Thyroid gland (tissue), 4 donors: ENCODE data around the gene SWSAP1. TPM values are rescaled to one million over a fixed set of nuclear protein-coding genes. Genes with fewer than 3 reads are reported as not detected.
"Not testable (repeated sequence)": the region's sequence is repeated elsewhere in the genome, so short reads cannot be mapped to it uniquely, and the experiment has no call there.

Source experiments
- DNase-seq, 2 donors: peaks; one replicate each; pipeline ENCODE4 v3.0.0-alpha.2; 2019
- H3K27ac ChIP-seq, 3 donors: fragments of 200-600 bp; sonication (generic); 1 replicate in 2 of 3; 2 replicates in 1 of 3; pipeline ENCODE4 v1.5.1; 2016 to 2019; ENCODE audit warnings: mild to moderate bottlenecking in 1 of 3, moderate library complexity in 1 of 3
- H3K27me3 ChIP-seq: fragments of 200-600 bp; sonication (generic); one replicate; pipeline ENCODE4 v1.5.1; 2019
- H3K36me3 ChIP-seq, 2 donors: fragments of 200-600 bp; sonication (generic); one replicate each; pipeline ENCODE4 v1.5.1; 2016 to 2019
- H3K4me1 ChIP-seq, 2 donors: fragments of 200-600 bp; sonication (generic); one replicate each; pipeline ENCODE4 v1.5.1; 2017 to 2019
- H3K4me3 ChIP-seq, 3 donors: fragments of 200-600 bp; sonication (generic); replicated peaks in 1 of 3; 1 replicate in 2 of 3; 2 replicates in 1 of 3; pipeline ENCODE4 v1.5.1; 2016; ENCODE audit warnings: mild to moderate bottlenecking in 1 of 3
- H3K9me3 ChIP-seq: fragments of 200-600 bp; sonication (generic); one replicate; pipeline ENCODE4 v1.5.1; 2017
- CTCF ChIP-seq, 6 experiments: fragments of 200-600 bp in 3 of 6; fragments of 450-650 bp in 3 of 6; sonication (generic) in 3 of 6; IDR thresholded peaks; one replicate each; pipeline ENCODE4 v1.5.1; 2016 to 2019; ENCODE audit warnings: antibody characterized with exemption in 6 of 6, mild to moderate bottlenecking in 2 of 6, inconsistent platforms in 1 of 6, moderate library complexity in 1 of 6
- POLR2A ChIP-seq, 2 donors: fragments of 450-650 bp; IDR thresholded peaks; one replicate each; pipeline ENCODE4 v1.6.1; 2017; ENCODE audit warnings: antibody characterized with exemption in 2 of 2, mild to moderate bottlenecking in 2 of 2, moderate library complexity in 1 of 2
- WGBS, 2 donors: methylation state at CpG; one replicate each; pipeline ENCODE4 v1.1.5; 2017; 5-methylcytosine and 5-hydroxymethylcytosine counted together
- intact Hi-C: fragments of 100-400 bp; cut with DNase I; formaldehyde crosslinking; loops from one replicate; pipeline ENCODE4 v1.15.1; 2023
- total RNA-seq, 4 donors: library from RNA; depleted of rRNA; stranded (reverse); fragments of >200 nt; gene quantifications; one replicate each; pipeline ENCODE4 v1.2.3, GENCODE V29; 2016

SWSAP1 gene
- total RNA-seq, 4 donors from 2014 or later: 2.3 to 4.3 (median 3.4) TPM

GRCh38 chr19:11331502-11331901 is 43.0 kb upstream of the SWSAP1 start:
- TF ChIP-seq POLR2A (IDR thresholded peaks at IDR 0.05) (no peak), CTCF (IDR thresholded peaks at IDR 0.05) (no peak)
- no peaks in the 10 kb centered on the region for H3K9me3 ChIP-seq
- no peak overlapping the region for H3K4me3 ChIP-seq
- no peak for DNase-seq
- no peaks in the 10 kb centered on the region for H3K4me1 ChIP-seq
- intact Hi-C loops: no loop called here
- WGBS, 2 donors: 85 to 88% methylated on average over 4 of the region's 4 CpGs
- peaks cover 27 to 62% of the 10 kb centered on the region in 2 donors for H3K36me3 ChIP-seq
- no peaks in the 10 kb centered on the region for H3K27me3 ChIP-seq
- no peak overlapping the region for H3K27ac ChIP-seq

- Histone ChIP-seq H3K27ac (no peak overlapping the region), H3K27me3 (no peaks in the 10 kb centered on the region), H3K36me3 (peaks cover 27 to 55% of the 10 kb centered on the region in 2 donors), H3K4me1 (no peaks in the 10 kb centered on the region), H3K4me3 (no peak overlapping the region), H3K9me3 (no peaks in the 10 kb centered on the region)
- 95 to 98% methylated on average over 5 of the region's 5 CpGs for WGBS, 2 donors
- TF ChIP-seq CTCF (IDR thresholded peaks at IDR 0.05): no peak
- no peak for TF ChIP-seq POLR2A (IDR thresholded peaks at IDR 0.05)
- intact Hi-C loops: no loop called here
- no peak for DNase-seq
Measured at GRCh38 chr19:11332822-11333221, 41.6 kb upstream of the SWSAP1 start.

DNA sequence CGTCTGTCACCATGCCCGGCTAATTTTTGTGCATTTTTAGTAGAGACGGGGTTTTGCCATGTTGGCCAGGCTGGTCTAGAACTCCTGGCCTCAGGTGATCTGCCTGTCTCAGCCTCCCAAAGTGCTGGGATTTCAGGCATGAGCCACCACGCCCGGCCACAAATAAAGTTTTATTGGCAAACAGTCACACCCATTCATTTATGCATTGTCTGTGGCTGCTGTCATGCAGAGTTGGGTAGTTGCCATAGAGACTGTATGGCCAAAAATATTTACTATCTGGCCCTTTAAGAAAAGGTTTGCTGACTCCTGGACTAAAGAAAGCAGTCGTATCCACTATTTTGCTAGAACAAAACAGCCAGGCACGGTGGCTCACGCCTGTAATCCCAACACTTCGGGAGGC is 40.6 kb upstream of the SWSAP1 start:
- not testable (repeated sequence) for H3K4me3 ChIP-seq, H3K9me3 ChIP-seq, DNase-seq

GRCh38 chr19:11335449-11336146 is 38.9 kb upstream of the SWSAP1 start:
- 96% methylated on average over 12 to 13 of the region's 17 CpGs for WGBS, 2 donors
- H3K36me3 ChIP-seq: peaks cover 27 to 41% of the 10 kb centered on the region in 2 donors
- intact Hi-C loops: no loop called here

More for the DNA sequence above, 40.6 kb upstream of the SWSAP1 start:
- H3K27ac ChIP-seq, H3K4me1 ChIP-seq, intact Hi-C loops, H3K27me3 ChIP-seq: not testable (repeated sequence)
- WGBS, 2 donors: 85 to 90% methylated on average over 8 to 9 of the region's 9 CpGs
- peaks cover 27 to 52% of the 10 kb centered on the region in 2 donors for H3K36me3 ChIP-seq

GRCh38 chr19:11337080-11337479 is 37.4 kb upstream of the SWSAP1 start:
- 87 to 92% methylated on average over 14 of the region's 14 CpGs for WGBS, 2 donors
- TF ChIP-seq POLR2A (IDR thresholded peaks at IDR 0.05): no peak
- no peak for TF ChIP-seq CTCF (IDR thresholded peaks at IDR 0.05)
- Histone ChIP-seq H3K4me1 (peaks cover 14% of the 10 kb centered on the region in 2 donors), H3K27me3 (no peaks in the 10 kb centered on the region), H3K4me3 (no peak overlapping the region), H3K27ac (no peak overlapping the region), H3K36me3 (peaks cover 27 to 41% of the 10 kb centered on the region in 2 donors), H3K9me3 (no peaks in the 10 kb centered on the region)
- no peak for DNase-seq
- intact Hi-C loops: no loop called here

More at GRCh38 chr19:11335449-11336146, 38.9 kb upstream of the SWSAP1 start:
- no peak overlapping the region for H3K27ac ChIP-seq
- TF ChIP-seq POLR2A (IDR thresholded peaks at IDR 0.05) (no peak), CTCF (IDR thresholded peaks at IDR 0.05) (no peak)
- H3K4me3 ChIP-seq: no peak overlapping the region
- no peaks in the 10 kb centered on the region for H3K9me3 ChIP-seq
- DNase-seq: no peak
- H3K4me1 ChIP-seq: peaks cover 14% of the 10 kb centered on the region in 2 donors
- no peaks in the 10 kb centered on the region for H3K27me3 ChIP-seq
